ENCODE results near the gene TEDC1. TPM values are rescaled to one million over a fixed set of nuclear protein-coding genes. Genes with fewer than 3 reads are reported as not detected.

The TEDC1 gene, protein sequence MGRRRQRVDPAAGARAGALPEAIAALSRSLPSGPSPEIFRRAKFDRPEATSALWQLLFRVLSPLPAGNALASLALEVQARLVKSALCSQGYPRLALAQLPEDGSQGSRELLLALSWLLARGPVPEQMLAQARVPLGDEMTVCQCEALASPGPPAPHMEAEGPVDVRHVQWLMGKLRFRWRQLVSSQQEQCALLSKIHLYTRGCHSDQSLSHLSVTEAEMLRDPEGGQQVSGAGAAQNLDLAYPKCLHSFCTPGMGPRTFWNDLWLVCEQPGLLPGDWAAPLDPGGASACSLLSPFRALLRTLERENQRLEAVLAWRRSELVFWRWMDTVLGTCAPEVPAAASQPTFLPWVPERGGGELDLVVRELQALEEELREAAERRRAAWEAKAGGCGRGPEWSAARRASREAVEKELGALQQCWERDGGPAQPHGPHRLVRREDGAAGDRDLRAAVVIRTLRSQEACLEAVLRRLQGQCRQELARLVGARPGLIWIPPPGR
- 1 to 10 TPM; 4.6 to 8.1 (median 6.6) TPM for polyA plus RNA-seq

DNA sequence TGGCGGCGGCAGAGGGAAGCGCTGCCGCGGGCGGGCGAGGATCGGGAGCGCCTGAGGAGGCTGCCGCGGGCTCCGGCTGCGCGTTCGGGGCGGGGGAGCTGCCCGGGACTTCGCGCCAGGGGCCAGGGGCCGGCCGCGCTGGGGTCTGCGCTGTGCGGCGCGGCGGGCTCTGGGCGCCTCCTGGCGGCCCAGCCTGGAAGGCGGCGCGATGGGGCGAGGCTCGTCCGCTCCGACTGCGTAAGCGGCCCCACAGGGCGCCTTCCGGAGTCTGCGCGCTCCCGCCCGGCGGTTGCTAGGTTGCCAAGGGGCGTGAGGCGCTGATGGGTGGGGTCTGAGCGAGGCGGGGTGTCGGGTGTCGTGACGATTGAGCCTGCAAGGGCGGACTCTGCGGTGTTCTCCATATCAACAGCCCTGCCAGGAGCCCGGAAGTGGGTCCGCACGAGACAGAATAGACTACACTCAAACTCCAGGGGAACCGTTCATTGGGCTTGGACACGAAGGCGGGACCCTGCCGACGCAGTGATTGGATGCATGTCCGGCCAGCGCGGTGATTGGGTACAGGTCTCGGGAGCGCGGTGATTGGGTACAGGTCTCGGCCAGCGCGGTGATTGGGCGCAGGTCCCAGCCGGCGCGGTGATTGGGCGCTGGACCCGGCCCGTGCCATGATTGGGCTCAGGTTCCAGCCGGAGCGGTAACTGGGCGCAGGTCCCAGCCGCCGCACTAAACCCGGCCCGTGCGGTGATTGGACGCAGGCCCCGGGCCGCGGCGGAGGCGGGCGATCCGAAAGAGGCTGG, at the start of gene TEDC1:
Gene TEDC1, plus strand, starts transcription at position 675 of the 794 bp plus-strand sequence. CDS start 130 bp downstream, outside the sequence.
- peak within 1 kb of the TSS; percentile 23 for H3K27ac ChIP-seq (ENCODE audit: low read depth, low read length)
- 0 to 1% (median 0%) methylated on average over 81 to 94 of the region's 94 CpGs for WGBS, 3 donors

DNA sequence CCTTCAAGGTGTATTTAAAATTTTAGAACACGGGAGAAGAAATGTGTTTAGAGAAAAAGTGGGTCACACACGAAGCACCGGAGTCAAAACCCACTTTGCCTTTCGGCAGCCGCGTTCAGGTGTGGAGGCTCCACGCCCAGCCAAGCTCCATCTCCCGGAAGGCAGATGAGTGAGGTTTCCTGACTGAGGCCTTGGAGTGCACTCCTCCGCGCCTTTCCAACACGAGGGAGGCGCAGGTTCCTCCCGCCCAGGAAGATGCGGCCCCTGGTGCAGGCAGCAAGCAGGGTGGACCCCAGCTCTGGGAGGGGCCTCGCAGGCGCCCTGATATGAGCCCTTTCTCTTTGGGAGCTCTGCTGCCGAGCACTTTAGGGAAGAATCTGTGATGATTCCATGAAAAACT, 48.9 kb upstream of the TEDC1 start:
- 79 to 80% (median 79%) methylated on average over 17 of the region's 17 CpGs for WGBS, 3 donors
- H3K27ac ChIP-seq (ENCODE audit: low read depth, low read length): no peak overlapping the region

DNA sequence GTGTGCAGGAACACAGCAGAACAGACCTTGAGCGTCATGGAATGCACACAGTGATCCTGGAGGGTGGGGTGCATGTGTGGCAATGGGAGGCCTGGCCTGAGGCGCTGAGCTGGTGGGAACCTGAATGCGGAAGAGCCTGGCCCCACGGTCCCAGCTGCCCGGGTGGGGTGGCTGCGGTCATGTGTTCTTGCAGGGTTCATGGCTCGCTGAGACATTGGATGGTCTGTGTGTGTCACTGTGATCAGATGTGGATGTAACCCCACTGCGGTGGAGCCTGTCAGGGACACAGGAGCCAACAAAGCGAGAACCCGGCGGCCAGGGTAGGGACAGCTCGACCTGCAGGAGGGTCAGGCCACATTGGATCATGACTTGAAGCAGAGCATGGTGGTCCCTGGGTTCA, 48.2 kb upstream of the TEDC1 start:
- H3K27ac ChIP-seq (ENCODE audit: low read depth, low read length): no peak overlapping the region
- WGBS, 3 donors: 86 to 87% (median 86%) methylated on average over 12 of the region's 12 CpGs

DNA sequence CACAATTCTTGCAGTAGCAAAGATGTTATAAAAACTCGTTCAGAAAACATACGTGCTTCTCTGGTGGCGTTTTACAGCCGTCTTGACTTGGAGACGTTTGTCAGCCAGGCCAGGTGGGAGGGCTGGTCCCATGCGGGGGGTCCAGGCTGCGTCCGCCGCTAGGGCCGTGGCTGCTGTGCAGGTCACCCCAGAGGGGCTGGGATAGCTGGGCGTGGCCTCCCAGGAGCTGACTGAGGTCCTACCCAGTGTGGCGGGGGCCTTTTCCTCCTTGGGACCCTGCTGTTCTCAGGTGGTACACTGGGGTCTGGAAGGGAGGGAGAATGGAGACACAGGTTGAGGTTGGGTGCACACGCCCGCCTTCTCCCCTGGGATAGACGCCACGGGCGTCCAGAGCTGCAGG, 46.2 kb upstream of the TEDC1 start:
- H3K27ac ChIP-seq (ENCODE audit: low read depth, low read length): no peak overlapping the region
- WGBS, 3 donors: 86 to 94% (median 91%) methylated on average over 17 of the region's 17 CpGs

DNA sequence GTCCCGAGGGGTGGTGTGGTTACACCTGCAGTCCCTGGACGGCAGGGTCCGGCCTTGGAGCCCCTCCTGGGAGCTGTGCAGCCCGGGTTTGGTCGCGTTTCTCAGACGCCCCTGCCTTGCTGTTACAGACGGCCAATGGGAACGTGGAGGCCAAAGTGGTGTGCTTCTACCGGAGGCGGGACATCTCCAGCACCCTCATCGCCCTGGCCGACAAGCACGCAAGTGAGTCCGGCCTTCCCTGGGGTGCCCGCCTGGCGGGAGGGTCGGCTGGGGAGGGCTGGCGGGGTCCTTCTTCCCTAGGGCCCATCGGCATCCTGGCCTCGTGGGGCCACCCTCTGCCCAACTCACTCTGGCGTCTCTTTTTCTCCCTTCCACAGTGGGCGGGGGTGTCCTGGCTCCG, 45.8 kb upstream of the TEDC1 start:
- WGBS, 3 donors: 86 to 90% (median 89%) methylated on average over 24 of the region's 24 CpGs
- no peak overlapping the region for H3K27ac ChIP-seq (ENCODE audit: low read depth, low read length)

DNA sequence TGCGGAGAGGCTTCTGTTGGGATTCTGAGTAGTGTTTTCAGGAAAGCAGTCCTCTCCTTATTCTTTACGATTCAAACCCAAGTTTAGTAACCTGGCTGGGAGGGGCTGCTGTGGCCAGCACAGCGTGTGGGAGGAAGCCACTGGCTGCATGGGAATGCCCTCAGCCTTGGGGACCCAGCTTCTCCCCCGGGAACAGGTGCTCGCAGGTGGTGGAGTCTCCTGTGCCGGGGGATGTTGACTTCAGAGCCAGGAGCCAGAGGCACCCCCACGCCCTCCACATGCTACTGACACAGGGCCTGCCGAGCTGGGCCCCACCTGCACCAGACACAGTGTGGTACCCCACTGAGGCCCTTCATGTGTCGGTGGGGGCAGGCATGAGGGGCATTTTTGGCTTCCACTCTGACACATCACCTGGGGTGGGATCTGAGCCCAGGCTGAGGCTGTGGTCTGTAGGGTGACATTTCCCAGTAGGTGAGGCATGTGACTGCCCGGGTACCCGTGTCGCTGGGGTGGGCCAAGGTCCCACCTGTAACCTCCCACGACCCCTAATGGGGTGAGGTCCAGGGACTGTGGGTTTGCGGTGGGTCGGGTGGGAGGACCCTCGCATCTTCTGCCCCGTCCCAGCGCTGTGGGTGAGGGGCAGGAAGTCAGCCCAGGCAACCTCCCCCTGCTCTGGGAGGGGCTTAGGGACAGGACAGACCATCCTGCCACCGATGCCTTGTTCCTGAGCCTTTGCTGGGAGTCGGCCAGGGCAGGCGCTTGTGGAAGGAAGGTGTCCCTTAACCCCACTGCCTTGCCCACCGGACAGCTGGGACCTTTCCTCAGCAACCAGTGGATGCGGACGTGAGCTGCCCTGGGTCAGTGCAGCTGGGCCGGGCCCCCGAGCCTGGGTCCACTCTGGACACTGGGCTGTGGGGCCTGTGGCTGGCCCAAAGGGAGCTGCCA, 44.9 kb upstream of the TEDC1 start:
- H3K27ac ChIP-seq (ENCODE audit: low read depth, low read length): no peak overlapping the region
- WGBS, 3 donors: 90% methylated on average over 26 of the region's 26 CpGs

DNA sequence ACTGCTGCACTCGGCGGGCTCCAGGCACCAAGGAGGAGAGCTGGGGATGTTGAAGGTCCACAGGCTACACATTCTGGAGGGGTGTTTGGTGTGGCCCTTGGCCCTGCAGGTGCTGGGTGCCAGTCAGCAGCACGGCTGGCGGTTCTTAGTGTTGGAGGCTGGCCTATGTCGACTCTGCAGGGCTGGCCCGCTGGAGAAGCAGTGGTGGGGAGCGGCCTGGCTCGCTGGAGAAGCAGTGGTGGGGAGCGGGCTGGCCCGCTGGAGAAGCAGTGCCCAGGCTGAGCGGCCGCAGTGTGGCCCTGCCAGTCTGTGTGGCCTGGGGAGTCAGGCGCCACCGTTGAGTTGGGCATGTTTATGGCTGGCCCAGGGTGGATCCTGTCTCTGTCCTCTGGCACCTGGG, 44.1 kb upstream of the TEDC1 start:
- 78 to 84% (median 83%) methylated on average over 10 to 14 of the region's 14 CpGs for WGBS, 3 donors

DNA sequence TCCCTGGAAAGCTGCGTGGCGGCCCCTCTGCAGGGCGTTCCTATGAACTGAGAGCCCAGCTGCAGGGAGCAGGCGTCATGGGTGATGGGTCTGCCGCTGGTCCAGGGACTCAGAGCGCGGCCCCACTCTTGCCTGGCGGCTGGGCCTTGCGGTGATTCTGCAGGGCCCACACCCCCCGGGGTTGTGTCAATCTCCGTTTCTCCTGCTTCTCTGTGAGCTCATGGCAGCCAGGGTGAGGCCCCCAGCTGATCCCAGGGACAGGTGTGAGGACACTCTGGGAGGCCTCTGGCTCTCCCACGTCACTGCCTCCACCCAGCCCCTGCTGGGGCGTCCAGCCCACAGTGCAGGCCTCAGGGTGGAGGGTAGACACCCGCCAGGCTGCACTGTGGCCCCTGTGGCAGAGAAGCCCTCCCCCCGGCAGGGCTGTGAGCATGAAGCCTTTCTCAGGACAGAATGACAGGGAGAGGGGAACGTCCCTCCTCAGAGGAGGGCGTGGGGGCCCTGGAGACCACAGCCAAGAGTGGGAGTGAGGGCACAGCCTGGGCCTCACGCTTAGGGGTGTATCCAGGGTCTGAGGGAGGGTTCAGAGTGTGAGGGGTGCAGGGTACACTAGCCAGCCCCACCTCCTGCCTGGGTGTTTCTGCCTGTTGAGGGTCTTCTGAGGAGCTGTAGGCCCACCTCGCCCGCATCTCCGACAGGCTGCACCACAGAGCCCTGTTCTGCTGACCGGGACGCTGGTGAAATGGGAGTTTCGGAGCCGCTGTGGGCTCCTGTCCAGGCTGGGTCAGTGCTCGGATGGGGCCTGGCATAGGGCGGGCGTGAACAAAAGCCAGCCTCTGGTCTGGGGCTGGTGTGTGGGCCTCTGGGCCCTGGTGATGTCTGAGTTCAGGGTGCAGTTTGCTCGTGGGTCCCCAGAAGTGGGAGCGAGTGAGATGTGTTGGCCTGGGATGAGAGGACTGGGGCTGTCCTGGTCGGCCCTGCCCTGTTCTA, 43.1 kb upstream of the TEDC1 start:
- H3K27ac ChIP-seq (ENCODE audit: low read depth, low read length): peak overlapping the region; percentile 41
- WGBS, 3 donors: 80 to 91% (median 83%) methylated on average over 31 of the region's 31 CpGs

More for the DNA sequence above, 44.1 kb upstream of the TEDC1 start:
- no peak overlapping the region for H3K27ac ChIP-seq (ENCODE audit: low read depth, low read length)

DNA sequence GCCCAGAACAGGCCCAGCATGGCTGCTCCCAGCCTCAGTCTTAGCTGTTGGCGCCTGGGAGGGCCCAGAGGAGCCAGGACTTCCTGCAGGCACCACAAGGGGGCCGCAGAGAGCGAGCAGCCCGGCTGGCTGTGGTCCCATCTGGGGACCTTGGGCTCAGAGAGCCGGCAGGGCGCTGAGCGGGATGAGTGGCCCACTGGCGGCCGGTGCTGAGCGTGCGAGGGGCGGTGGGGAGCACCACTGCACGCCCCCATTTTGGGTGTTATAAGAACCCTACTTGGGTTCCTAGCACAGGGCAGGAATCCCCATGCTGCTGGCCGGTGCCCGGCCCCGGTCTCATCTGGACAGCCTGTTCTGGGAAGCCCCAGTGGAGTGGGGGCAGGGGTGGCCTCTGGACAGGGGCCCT, 42.3 kb upstream of the TEDC1 start:
- no peak overlapping the region for H3K27ac ChIP-seq (ENCODE audit: low read depth, low read length)

DNA sequence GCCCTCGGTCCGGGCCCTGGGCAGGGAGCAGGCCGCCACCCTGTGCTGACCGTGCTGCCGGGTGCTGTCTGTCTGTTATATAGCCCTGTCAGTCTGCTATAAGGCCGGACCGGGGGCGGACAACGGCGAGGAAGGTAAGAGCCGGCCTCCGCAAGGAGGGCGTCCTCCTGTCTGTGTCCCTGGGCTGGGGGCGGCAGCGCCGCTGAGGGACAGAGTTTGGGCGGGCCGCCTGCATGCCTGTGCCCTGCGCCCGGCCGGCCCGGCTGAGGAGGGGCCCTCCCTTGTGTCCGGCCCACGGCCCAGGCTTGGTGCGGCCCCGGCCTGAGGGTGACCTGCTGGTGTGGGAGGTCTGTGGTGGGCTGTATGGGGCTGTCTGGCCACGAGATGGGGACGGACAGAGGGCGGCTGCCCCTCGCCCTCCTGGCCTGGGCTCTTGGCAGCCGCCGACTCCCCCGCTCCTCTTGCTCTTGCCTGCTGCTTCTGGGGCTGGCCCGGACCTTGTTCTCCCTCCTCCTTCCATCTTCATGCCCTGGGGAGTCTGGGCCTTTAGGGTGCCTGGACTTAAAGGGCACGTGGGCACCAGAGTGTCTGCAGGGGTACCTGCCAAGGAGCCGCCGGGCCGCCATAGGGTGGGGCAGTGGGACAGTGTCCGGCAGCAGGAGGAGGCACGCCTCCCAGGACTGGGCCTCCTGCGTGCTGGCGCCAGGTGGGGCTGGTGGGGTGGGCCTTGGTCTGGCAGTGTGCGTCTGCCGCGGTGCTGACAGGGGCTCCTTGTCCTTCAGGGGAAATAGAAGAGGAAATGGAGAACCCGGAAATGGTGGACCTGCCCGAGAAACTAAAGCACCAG, 41.5 kb upstream of the TEDC1 start:
- H3K27ac ChIP-seq (ENCODE audit: low read depth, low read length): no peak overlapping the region
- WGBS, 3 donors: 84 to 93% (median 92%) methylated on average over 38 to 47 of the region's 47 CpGs

More for the DNA sequence above, 42.3 kb upstream of the TEDC1 start:
- 26 to 48% (median 27%) methylated on average over 12 to 16 of the region's 16 CpGs for WGBS, 3 donors

DNA sequence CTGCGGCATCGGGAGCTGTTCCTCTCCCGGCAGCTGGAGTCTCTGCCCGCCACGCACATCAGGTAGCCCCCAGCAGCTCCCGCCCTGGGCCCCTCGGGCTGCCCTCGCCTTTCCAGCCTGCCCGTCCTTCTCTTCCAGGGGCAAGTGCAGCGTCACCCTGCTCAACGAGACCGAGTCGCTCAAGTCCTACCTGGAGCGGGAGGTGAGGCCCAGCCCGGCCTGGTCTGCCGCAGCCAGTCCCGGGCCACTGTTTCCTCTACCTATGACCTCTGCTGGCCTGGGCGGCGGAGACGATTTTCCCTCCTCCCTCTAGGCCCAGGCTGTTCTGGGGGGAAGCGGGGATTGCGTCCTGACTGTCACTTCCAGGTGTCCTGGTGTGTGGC, 40.9 kb upstream of the TEDC1 start:
- no peak overlapping the region for H3K27ac ChIP-seq (ENCODE audit: low read depth, low read length)
- WGBS, 3 donors: 83 to 94% (median 88%) methylated on average over 22 of the region's 22 CpGs

DNA sequence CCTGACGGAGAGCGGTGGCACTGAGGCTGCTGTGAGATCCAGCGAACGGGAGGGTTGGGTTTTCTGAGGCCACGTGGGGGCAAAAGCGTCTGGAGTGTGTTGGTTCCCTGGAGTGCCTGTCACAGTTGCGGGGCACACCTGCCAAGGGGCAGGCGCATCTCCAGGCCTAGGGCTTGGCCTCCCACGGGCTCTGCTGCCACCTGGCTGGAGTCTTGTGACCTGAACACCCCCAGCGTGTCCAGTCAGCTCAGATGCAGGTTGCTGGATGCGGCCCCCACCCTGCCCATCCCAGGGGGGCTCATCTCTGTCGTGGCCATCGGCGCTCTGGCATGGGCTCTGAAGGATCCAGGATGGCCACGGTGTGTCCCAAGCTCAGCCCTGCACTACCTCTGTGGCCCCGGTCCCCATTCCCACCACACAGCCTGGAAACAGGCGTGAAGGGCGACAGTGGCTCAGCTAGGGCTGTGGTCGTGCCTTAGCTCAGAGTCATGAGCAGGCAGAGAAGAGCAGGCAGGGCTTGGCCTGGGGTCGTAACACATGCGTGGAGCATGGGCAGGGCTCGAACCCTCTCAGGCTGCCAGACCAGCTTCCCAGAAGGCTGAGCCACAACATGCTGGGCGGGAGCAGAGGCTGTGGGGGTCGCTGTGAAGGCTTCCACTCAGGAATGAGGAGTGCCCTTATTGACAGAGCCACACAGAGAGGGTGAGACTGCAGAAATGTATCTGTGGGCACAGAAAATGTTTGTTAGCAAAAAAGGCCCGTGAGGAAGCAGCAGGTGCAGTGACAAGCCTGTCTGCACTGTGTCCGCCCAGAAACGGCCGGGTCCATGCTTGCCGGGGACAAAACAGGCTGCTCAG, 40.0 kb upstream of the TEDC1 start:
- 91 to 95% (median 93%) methylated on average over 29 of the region's 29 CpGs for WGBS, 3 donors
- no peak overlapping the region for H3K27ac ChIP-seq (ENCODE audit: low read depth, low read length)

DNA sequence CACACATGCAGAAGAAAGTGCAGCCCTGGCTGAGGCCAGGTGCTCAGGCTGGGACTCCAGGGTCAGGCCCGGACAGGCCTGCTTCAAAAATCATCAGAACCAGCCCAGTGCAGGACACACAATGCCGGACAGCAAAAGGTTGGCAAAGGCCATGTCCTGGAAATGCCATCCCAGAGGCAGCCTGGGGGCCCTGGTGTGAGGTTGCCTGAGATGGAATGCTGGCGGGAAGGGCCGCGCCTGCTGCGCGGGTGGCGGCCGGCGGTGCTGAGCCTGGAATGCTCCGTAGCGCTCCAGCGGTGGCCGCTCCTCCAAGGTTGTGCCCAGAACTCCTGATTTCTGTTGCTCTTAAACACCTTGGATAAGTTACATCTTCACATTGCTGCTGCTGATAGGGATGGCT, 38.1 kb upstream of the TEDC1 start:
- 88 to 92% (median 89%) methylated on average over 14 of the region's 14 CpGs for WGBS, 3 donors
- no peak overlapping the region for H3K27ac ChIP-seq (ENCODE audit: low read depth, low read length)

DNA sequence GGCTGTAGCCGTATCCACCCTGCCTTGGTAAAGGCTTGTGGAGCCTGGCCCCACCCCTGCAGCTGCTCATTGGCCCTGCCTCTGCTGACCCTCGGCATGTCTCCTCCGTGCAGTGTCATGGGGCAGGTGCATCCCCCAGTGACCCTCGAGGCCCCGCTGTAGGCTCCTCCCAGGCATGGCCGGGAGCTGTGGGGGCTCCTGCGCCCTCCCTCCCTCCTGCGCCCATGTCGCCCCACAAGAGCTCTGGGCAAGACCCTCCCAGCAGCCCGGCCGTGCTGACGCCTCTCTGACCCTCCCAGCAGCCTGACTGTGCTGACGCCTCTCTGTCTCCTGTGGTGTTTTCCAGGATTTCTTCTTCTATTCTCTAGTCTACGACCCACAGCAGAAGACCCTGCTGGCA, 37.2 kb upstream of the TEDC1 start:
- H3K27ac ChIP-seq (ENCODE audit: low read depth, low read length): no peak overlapping the region
- WGBS, 3 donors: 90 to 94% (median 91%) methylated on average over 13 to 14 of the region's 14 CpGs

DNA sequence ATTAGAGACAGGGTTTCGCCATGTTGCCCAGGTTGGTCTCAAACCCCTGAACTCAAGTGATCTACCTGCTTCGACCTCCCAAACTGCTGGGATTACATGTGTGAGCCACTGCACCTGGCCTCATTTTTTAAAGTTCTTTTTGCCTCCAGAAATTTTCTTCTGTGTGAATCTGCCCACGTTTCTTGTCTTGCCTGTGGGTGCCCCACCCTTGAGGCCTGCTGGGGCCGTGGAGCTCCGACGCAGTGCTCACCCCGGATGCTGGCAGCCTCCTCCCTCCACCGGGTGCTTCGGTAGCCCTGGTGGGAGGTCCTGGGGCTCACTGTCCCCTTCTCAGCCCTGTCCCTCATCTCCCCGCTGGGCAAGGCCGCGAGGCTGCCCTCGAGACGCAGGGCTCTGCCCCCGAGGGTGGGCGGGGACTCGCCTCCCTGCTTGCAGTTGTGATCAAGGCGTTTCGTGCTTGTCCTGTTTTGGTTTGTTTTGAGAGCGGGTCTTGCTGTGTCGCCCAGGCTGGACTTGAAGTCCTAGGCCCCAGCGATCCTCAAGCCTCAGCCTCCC, 35.9 kb upstream of the TEDC1 start:
- H3K27ac ChIP-seq (ENCODE audit: low read depth, low read length): no peak overlapping the region
- 92 to 93% (median 92%) methylated on average over 22 of the region's 22 CpGs for WGBS, 3 donors
